Kasumi-1 (cell line): ENCODE results near the gene RNF220.

Experiments used
- DNase-seq, 2 experiments: peaks; one replicate each; lab custom pipeline; 2025; lab: John Stamatoyannopoulos, UW

Gene RNF220

GRCh38 chr1:44523593-44524591, 118.8 kb downstream of the RNF220 start:
- DNase-seq, result no peak

GRCh38 chr1:44524655-44525500, 119.8 kb downstream of the RNF220 start:
- DNase-seq, result no peak

DNA sequence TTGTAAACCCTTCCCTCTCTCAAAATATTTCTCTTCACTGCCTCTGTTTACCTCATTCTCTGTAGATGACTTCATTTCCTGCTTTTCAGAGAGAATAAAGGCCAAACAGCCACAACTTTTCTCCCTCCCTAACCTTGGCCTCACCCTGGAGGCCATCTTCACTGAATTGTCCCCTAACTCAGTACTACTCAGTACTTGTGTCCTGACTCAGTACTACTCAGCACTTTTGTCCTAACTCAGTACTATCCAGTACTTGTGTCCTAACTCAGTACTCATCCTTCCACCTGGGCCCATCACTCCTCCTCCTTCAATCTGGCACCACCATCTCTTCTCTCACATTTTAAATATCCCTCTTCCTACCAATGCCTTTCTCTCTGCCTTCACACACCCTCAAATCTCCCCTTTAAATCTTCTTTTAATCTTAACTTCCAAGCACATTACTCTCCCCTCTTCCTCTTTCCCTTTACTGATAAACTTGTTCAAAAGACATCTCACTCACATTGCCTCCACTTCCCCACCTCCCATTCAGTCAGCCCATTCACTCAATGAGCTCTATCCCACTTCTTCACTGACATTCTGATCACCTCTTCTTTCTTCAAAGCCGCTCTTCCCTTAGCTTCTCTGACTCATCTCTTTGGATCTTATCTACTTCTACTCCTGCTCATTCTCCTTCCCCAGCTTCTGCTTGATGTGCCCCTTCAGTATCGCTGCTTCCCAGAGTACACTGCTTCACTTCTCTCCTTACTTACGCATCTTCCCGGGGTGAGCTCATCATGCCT, 121.4 kb downstream of the RNF220 start:
- no peak for DNase-seq

DNA sequence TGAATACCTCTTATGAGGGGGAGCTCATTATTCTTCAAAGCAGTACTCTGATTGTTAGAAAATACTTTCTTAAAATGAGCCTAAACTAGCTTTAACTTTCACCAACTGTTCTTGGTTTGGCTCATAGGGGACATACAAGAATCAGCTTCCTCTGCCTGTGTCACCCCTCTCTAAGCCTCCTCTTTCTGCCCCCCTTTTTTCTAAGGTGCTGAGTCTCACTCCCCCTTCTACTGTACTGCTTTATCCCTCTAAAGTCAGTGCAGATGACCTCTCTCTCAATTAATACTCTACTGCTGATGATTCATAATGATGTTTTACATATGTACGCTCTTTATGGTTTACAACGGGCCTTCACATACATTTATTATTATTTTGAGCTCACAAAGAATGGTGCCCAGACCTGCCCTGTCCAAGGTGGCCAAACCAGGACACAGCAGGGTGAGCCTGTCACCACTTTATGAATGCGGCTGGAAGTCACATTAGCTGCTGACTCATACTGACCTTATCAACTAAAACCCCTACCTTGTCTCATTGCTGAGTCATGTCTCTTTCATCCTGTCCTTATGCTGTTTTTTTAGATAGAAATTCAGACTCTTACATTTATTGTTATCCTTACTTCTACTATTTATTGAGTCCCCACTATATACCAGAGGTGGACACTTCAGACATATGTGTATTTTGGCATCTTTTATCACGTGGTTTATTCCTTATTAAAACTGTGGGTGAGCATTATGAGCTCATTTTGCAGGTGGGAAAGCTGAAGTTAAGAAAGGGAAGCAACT, 126.9 kb downstream of the RNF220 start:
- no peak for DNase-seq

DNA sequence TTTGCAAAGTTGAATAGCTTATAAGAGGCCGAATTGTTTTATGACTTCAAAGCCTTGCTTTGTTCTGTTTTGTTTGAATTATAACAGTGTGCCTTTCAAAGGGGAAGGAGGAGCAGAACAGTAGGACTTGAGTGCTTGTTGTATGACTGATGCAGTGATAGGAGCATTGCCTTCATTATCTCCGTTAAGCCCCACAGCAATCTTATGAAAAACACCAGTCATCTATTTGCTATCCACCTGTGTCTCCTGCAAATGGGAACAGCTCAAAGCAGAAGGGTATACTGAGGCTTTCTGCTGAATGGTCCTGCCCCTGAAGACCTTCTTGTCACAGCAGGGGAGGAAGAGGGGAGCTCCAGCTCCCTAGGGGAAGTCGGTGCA, 127.5 kb downstream of the RNF220 start:
- DNase-seq, result no peak

DNA sequence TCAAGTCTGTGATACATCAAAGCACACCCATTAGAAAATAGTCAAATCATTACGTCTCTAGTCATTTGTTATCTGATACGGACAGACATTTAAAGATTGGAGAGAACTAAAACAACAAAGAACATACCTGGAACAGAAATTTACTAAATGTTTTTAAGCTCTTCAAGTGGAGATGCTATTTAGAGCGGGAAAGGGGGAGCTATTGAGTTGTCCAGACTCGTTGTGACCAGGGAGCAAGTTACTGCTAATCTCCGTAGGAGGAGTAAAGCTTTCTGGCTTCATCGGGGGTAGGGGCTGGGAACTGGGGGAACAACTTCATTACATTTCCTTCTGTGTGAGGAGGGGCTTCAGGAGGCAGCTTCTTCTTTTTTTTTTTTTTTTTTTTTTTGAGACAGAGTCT, 129.7 kb downstream of the RNF220 start:
- no peak for DNase-seq

DNA sequence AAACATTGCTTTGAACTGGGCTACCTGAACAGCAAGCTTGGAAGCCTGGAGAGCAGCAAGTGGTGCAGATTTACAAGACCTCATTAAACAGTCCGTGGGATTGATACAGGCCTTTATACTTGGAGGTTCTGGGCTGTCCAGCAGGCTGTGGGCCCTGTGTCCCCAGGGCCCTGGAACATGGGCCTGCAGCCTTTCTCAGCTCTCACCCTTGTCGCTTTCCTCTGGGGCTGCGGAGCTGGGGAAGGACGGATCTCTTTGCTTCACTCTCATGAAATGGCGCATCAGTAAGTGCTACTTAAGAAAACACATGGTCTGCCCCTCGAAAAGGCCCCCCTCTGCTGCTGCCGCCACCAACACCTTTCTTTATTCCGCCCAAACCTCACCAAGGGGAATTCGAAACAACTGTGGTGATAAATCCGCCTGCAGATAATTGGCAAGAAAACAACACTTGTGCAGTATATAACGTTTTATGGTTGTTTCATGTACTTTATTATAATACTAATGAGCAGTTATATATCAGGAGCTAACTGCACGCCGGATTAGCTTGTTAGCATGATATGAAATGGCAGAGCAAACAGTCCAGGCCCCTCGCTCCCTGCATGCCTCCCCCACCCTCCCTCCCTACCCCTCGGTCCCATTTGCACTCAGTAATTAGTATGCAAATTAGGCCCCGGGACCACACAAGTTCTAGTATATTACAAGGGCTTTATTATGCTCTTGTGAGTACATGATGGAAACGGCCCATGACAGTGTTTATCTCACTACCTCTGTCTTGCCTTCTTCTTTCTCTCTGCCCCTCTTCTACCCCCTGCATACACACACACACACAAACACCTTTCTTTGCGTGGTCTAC, 131.5 kb downstream of the RNF220 start:
- no peak for DNase-seq

GRCh38 chr1:44537538-44537937, 132.5 kb downstream of the RNF220 start:
- no peak for DNase-seq

- no peak for DNase-seq
Measured at GRCh38 chr1:44537956-44538355, 132.9 kb downstream of the RNF220 start.

GRCh38 chr1:44539991-44540730, 135.1 kb downstream of the RNF220 start:
- no peak for DNase-seq

DNA sequence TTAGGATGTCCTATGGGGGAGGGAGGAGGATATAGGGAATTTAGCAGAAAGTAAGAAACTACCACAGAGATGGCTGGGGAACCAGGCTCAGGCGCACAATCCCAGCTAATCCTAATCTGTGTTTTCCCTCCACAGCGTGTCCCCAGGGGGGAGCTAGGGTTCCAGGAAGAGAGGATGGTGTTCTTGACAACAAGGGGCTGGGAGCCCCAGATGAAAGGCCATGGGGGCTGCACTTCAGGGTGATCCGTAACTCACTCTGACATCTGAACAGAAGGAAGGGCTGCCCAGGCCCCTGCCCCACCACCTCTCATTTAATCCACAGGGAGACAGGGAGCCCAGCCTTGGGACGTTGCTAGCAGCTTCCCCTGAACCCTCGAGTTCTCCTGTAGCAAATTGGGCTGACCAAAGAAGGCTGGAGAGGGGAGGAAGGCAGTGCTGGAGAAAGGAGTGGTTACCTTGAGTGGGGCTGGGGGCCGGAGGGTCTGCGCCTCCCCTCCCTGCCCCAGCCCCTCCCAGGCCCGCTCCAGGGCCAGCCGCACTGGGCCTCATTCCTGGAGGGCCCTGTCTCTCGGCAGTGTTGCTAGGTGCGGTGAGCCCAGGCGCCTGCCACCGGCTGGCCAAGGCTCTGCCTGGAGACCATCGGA, 137.5 kb downstream of the RNF220 start:
- DNase-seq, result no peak

- DNase-seq, result no peak
Measured at GRCh38 chr1:44543064-44543744, 138.1 kb downstream of the RNF220 start.

- DNase-seq, result no peak
Measured at GRCh38 chr1:44543786-44544185, 138.7 kb downstream of the RNF220 start.

- DNase-seq, result no peak
Measured at GRCh38 chr1:44544960-44545359, 139.9 kb downstream of the RNF220 start.

GRCh38 chr1:44545961-44546360, 140.9 kb downstream of the RNF220 start:
- no peak for DNase-seq

DNA sequence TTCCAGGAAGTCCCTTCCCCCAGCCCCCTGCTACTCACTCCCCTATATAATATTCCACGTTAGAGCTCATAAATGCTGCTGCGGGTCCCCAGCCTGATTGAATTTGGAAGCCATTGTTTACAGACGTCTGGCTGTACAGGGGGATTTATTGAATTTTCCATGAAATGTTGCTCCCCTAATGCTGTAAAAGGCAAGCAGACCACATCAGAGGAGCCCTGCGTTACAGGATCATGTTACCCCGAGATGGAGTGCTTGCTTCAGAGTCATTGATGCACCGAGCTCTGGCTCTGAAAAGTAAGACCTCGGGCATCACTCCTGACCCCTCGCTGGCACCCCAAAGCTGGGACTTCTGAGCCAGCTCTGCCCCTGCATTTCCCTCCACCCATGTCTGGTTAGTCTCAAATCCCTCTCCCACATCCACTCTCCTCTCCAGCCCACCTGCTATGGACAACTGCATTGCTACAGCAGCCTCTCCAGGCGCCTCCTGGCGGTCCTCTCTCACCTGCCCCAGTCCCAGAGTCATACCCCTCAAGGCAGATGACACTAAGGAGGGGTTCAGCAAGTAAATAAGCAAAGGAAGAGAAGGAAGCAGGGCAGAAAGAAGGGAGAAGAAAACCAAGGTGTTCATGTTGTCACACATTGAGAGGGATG, 141.5 kb downstream of the RNF220 start:
- DNase-seq, result no peak

DNA sequence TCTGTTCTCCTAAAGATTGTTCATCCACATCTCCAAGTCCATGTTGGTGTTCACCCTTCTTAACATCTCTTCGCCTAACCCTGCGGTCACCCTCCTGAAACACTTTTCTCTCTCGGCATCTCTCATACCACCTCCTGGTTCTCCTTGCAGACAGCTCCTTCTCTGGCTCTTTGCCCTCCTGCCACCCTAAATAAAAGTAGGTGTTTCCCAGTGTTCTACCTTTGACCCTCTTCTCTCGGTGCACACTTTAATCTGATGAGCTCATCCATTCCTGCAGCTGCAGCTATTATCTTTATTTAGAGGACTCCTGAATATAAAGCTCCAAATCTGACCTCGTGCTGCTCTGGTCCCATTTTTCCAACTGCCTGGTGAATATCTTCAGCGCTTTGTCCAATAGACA, 142.3 kb downstream of the RNF220 start:
- no peak for DNase-seq

DNA sequence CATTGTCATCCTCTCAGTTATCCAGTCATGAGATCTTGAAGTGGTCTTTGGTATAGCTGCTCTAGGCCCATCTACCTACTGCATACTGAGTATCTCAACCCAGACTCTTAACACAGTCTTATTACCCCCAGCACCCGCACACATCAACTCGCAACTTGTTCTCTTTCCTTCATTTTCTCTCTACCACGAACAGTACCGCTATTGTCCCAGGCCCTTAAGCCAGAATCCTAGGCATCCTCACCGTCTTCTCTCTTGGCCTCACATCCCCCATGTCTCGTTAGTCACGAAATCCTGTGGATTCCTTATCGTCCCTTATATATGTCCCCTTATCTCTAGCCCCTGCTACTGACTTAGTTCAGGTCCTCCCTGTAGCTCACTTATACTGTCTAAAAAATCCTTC, 142.8 kb downstream of the RNF220 start:
- DNase-seq, result no peak
